T-helper 17 cell (primary cell): ENCODE data around the gene GRIFIN. TPM values are rescaled to one million over a fixed set of nuclear protein-coding genes. Genes with fewer than 3 reads are reported as not detected.

Experiments
- ATAC-seq: fragments of 150-1000 bp; cut with Tn5 transposase; 2 replicates; pipeline ENCODE4 v1.10.0; 2021; ENCODE audit warnings: mild to moderate bottlenecking, moderate library complexity
- DNase-seq, 3 donors: peaks; one replicate each; pipeline versions ENCODE4 v3.0.0 to v3.0.0-alpha.2; 2020 to 2021
- H3K9me3 ChIP-seq: one replicate; pipeline ENCODE4 v1.7.0; 2013; ENCODE audit warnings: low read length, mild to moderate bottlenecking; ENCODE audit not compliant: control insufficient read depth, poor library complexity, severe bottlenecking
- H3K27ac Mint-ChIP-seq: one replicate; pipeline ENCODE4 v1.8.0; 2022; ENCODE audit warnings: mild to moderate bottlenecking, moderate library complexity, mixed read lengths
- H3K27me3 Mint-ChIP-seq: one replicate; pipeline ENCODE4 v1.8.0; 2022; ENCODE audit warnings: mixed read lengths
- H3K36me3 Mint-ChIP-seq: one replicate; pipeline ENCODE4 v1.8.0; 2022; ENCODE audit warnings: low read depth, mixed read lengths
- H3K4me1 Mint-ChIP-seq: one replicate; pipeline ENCODE4 v1.8.0; 2022; ENCODE audit warnings: mild to moderate bottlenecking, mixed read lengths
- H3K4me3 Mint-ChIP-seq: one replicate; pipeline ENCODE4 v1.8.0; 2022; ENCODE audit warnings: mild to moderate bottlenecking, moderate library complexity, mixed read lengths
- total RNA-seq, 4 donors: library from RNA in 2 of 4; stranded (reverse) in 2 of 4; gene quantifications; one replicate each; pipeline ENCODE4 v1.2.3 and lab custom pipeline; 2022 to 2026

GRIFIN gene
- total RNA-seq, 2 donors from 2014 or later = not detected

DNA sequence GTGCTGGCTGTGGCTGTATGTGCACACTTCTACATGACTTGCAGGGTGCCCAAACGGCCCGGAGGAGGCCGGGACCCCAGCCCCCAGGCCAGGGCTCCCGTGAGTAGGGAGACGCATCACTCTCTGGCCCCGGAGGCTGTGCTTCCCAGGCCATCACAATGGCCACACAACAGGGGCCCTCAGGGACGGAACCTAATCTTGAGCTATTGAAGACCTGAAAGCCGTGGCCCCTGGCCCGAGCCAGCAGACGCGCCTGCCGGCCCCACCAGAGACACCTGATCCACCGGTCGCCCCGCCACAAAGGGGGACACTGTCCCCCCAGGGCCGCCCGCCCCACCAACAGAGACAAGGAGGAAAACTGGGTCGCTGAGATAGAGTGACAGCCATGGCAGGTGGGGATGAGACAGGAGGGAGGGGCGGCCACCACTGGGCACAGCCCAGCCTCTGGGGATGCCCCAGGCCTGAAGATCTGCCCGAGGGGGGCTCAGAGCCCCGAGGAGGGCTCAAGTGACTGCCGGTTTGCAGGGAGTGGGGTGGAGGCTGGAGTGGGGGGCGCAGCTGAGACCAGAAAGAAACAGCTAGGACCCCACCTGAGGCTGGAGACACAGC is 33.2 kb upstream of the GRIFIN start:
- H3K4me1 Mint-ChIP-seq = peaks cover 42% of the 10 kb centered on the region

DNA sequence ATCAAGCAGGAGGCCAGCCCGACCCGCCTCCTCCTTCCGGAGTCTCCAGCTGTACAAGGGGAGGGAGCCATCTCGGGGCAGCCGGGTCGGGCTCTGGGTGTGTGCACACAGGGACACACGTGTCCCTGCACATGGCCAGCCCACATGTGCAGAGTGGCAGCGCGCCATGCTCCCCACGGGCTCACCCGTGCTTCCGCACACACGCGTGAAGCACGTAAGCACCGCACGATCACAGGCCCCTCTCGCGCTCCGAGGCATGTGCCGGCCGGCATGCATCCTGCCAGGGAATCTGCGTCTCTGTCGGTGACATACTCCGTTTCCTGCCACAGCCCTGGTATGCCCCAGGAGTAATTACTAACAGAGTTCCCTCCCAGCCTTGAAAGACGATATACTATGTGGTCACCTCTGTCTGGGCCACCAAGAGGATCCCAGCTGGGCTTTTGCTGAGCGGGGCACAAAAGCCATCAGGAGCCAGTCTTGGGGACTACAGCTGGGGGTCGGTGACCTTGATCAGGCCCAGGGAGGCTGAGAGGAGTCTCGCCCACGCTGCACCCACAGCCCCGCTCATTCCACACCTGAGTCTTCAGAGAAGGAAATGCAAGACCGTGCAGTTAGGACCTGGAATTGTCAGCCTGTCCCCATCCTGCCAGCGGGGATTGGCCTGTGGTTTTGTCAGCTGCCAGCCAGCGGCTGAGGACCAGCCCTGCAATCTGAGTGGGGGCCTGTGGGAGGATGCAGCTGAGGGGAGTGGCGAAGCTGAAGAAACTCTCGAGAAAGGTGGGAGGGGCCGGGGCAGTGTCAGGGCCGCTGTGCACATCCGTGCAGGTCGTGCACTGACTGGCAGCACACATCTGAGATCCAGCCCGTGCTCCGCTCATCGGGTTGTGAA is 32.4 kb upstream of the GRIFIN start:
- no peaks in the 10 kb centered on the region for H3K36me3 Mint-ChIP-seq

More for the DNA sequence above, 33.2 kb upstream of the GRIFIN start:
- Mint-ChIP-seq H3K4me3 (peak overlapping the region; percentile 87), H3K27me3 (no peaks in the 10 kb centered on the region), H3K27ac (peak overlapping the region; percentile 93), H3K36me3 (no peaks in the 10 kb centered on the region)
- ATAC-seq (no peak), DNase-seq (no peak)
- H3K9me3 ChIP-seq = no peaks in the 10 kb centered on the region

DNA sequence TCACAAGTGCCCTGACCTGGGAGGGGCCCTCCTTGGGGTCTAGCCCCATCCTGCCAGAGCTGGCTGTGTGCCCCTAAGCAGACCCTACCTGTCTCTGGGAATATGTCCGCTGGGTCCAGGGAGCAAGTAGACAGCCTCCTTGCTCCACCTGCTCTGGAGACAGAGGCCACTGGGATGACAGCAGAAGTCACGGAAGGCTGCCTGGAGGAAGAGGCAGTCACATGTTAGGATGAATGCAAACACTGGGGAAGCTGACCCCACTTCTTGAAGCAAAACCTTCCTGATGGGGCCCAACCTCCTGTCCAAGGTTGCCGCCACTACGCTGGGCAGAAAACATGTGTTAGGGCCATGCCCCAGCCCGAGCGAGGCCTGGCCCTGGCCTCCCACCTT is 31.7 kb upstream of the GRIFIN start:
- H3K4me3 Mint-ChIP-seq = peak overlapping the region; percentile 87
- no peaks in the 10 kb centered on the region for H3K9me3 ChIP-seq
- no peaks in the 10 kb centered on the region for H3K27me3 Mint-ChIP-seq
- H3K27ac Mint-ChIP-seq = peak overlapping the region; percentile 93
- peaks cover 39% of the 10 kb centered on the region for H3K4me1 Mint-ChIP-seq
- no peaks in the 10 kb centered on the region for H3K36me3 Mint-ChIP-seq
- no peak for DNase-seq
- ATAC-seq = no peak

More for the DNA sequence above, 32.4 kb upstream of the GRIFIN start:
- H3K4me3 Mint-ChIP-seq = peak overlapping the region; percentile 87
- H3K27me3 Mint-ChIP-seq = no peaks in the 10 kb centered on the region
- peak; percentile 62 to 80 (median 63) for DNase-seq
- H3K9me3 ChIP-seq = no peaks in the 10 kb centered on the region
- peak overlapping the region; percentile 93 for H3K27ac Mint-ChIP-seq
- peak; percentile 76 for ATAC-seq
- H3K4me1 Mint-ChIP-seq = peaks cover 45% of the 10 kb centered on the region

DNA sequence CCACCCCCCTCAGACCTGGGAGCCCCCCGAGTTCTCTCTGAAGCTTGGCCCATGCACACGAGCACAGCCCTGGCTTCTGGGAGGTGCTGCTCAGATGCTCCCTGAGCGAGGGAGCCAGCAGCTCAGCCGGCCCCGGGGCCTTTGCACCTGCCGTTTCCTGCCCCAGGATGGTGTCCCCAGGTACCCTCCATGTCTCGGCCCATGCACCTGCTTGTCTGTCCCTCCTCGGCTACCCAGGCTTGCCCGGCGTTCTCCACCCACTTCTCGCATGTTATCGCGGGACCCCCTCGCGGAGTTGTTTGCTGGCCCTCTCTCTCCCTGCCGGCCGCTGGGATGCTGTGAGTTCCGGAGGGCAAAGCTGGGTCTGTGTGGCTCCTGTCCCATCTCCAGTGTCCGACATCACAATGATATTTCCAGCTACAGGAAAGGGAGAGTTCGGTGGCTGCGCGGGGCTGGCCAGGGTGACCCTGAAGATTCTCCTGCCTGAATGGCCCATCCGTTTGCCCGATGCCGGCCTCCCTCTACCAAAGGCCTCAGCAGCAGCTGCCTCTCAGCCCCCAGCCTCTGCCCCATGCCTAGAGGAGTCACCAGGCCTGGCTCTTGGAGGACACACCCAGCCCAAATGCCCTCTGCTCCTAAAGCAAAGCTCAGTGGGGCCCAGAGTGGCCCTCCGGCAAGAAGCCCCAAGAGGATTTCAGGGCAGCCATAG is 31.2 kb upstream of the GRIFIN start:
- peaks cover 33% of the 10 kb centered on the region for H3K4me1 Mint-ChIP-seq

DNA sequence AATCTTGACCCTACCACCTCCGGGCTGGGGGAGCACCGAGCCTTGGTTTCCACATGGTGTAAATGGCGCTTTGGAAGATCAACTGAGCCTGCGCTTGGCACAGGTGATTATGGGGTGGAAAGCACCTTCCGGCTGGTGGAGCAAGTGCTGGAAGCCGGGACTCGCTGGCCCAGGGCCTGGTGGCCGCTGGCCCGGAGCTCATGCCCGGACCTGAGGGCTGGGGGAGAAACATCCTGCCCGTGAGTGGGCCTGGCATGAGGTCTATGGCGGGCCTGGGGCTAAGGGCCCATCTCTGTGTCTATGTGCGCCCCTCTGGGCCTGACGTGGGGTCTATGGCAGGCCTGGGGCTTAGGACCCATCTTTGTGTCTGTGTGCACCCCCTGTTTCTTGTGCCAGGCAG is 29.2 kb upstream of the GRIFIN start:
- no peaks in the 10 kb centered on the region for H3K9me3 ChIP-seq
- Mint-ChIP-seq H3K4me1 (peaks cover 25% of the 10 kb centered on the region), H3K27ac (no peak overlapping the region), H3K4me3 (no peak overlapping the region), H3K27me3 (peaks cover 4% of the 10 kb centered on the region), H3K36me3 (no peaks in the 10 kb centered on the region)
- ATAC-seq = no peak
- DNase-seq = peak in 1 of 3 donors; percentile 8

More for the DNA sequence above, 31.2 kb upstream of the GRIFIN start:
- ATAC-seq = no peak
- Mint-ChIP-seq H3K4me3 (no peak overlapping the region), H3K27ac (peak overlapping the region; percentile 93), H3K36me3 (no peaks in the 10 kb centered on the region), H3K27me3 (no peaks in the 10 kb centered on the region)
- peak in 1 of 3 donors; percentile 6 for DNase-seq
- no peaks in the 10 kb centered on the region for H3K9me3 ChIP-seq

DNA sequence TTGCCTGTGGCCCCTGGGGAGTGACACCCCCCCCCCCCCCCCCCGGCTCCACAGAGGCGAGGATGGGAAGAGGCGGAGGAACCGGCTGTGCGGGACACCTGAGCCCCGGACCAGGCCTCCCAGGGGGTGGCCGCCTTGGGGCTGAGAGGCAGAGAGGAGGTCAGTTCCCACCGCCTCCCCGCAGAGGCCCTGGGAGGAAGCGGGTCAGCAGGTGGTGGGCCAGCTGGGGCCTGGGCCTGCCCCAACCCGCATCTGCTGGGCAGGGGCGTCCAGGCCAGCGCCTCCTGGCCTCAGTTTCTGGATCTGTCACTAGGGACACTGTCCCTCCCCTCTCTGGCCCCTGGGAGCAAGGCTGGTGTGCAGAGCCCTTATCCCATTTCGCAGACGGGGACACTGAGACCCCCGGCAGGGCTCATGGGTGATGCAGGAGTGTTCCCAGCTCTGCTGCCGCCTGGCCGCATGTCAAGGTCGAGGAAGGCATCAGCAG is 28.7 kb upstream of the GRIFIN start:
- no peak overlapping the region for H3K27ac Mint-ChIP-seq
- H3K9me3 ChIP-seq = no peaks in the 10 kb centered on the region

DNA sequence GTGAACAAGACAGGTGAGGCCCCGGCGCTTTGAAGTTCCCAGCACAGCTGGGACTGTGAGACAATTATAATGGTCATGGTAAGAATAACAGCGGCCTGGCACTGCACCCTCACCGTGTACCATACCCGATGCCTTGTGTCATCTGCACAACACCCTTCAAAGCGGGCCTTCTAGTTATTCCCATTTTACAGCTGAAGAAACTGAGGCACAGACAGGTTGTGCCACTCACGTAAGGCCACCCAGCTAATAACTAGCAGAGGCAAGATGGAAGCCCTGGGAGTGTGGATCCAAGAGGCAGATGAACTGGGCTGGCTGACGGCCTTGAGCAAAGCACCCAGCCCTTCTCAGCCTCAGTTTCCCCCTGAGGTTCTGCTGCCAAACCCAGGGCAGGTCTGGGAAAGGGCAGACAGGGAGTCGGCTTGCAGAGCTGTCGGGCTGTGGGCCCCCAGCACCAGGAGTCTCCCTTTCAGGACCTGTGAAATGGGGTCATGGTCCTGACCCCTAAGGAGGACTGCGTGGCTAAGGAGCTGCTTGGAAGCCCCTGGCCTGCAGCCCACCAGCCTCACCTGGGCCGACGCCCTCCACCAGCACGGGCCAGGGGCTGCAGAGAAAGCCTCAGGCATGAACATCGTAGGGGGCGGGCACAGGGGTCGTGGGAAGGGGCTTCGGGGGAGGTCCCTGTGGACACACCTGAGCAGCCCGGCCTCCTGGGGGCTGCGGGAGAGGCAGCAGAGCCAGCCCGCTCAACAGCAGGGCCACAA is 28.1 kb upstream of the GRIFIN start:
- DNase-seq (no peak), ATAC-seq (no peak)
- H3K4me1 Mint-ChIP-seq = peaks cover 18% of the 10 kb centered on the region
- peaks cover 4% of the 10 kb centered on the region for H3K27me3 Mint-ChIP-seq
- no peaks in the 10 kb centered on the region for H3K36me3 Mint-ChIP-seq
- no peaks in the 10 kb centered on the region for H3K9me3 ChIP-seq
- H3K27ac Mint-ChIP-seq = no peak overlapping the region
- H3K4me3 Mint-ChIP-seq = no peak overlapping the region

More for the DNA sequence above, 28.7 kb upstream of the GRIFIN start:
- DNase-seq (peak in 1 of 3 donors; percentile 8), ATAC-seq (no peak)
- Mint-ChIP-seq H3K27me3 (peaks cover 4% of the 10 kb centered on the region), H3K4me3 (no peak overlapping the region), H3K36me3 (no peaks in the 10 kb centered on the region), H3K4me1 (peaks cover 21% of the 10 kb centered on the region)

DNA sequence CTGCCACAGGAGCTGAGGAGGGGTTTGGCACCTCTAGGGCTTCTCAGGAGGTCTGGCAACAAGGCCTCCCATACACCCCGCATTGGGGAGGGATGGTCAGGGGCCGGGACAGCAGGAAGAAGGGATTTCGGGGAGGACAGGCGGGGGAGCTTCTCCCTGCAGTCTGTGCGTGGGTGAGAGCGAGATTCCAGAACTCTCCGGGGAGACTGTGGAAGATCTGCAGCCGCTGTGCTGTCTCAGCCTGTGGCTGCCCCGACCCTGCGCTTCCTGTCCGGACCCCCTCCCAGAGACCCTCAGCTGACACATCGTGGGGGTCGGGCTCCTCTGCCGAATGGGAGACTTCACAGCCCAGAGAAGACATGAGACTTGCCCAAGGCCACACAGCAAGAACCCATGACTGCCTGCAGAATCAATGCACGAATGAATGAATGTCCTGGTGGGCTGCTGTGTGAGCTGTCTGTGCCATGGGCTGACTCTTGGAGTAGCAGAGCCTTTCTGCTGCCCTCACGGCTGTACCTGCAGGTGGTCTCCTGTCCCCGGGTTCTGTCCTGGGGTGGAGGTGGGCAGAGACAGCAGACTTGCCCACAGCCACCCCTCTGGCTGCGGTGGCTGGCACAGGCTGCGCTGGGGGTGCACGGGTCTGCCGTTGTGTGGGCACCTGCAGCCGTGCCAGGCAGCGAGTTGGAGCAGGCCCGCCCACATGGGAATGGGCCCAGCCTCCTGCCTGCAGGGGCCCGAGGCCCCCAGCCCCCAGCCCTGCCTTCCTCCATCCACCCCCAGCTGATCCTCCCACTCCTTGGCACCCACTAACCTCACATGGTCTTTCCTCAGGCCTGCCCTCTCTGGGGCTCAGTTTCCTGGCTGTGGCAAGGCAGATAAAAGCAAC is 27.1 kb upstream of the GRIFIN start:
- Mint-ChIP-seq H3K27me3 (peaks cover 4% of the 10 kb centered on the region), H3K4me3 (no peak overlapping the region), H3K36me3 (no peaks in the 10 kb centered on the region), H3K4me1 (peaks cover 8% of the 10 kb centered on the region), H3K27ac (no peak overlapping the region)
- no peaks in the 10 kb centered on the region for H3K9me3 ChIP-seq
- DNase-seq (no peak), ATAC-seq (no peak)

DNA sequence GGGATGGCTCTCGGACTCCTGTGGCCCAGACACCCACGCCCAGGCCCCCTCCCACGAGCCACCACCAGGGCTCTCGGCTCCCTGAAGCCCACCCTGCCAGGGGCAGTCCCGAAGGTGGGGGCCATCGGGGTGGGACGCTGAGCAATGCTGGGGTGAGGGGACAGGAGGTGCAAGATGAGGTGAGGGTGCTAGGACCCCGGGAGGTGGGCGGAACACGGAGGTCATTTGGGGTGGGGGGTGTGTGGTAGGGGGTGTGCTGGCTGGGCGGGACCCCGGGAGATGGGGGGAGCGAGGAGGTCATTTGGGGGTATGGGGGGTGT is 26.4 kb upstream of the GRIFIN start:
- peaks cover 5% of the 10 kb centered on the region for H3K27me3 Mint-ChIP-seq
- ATAC-seq = no peak

DNA sequence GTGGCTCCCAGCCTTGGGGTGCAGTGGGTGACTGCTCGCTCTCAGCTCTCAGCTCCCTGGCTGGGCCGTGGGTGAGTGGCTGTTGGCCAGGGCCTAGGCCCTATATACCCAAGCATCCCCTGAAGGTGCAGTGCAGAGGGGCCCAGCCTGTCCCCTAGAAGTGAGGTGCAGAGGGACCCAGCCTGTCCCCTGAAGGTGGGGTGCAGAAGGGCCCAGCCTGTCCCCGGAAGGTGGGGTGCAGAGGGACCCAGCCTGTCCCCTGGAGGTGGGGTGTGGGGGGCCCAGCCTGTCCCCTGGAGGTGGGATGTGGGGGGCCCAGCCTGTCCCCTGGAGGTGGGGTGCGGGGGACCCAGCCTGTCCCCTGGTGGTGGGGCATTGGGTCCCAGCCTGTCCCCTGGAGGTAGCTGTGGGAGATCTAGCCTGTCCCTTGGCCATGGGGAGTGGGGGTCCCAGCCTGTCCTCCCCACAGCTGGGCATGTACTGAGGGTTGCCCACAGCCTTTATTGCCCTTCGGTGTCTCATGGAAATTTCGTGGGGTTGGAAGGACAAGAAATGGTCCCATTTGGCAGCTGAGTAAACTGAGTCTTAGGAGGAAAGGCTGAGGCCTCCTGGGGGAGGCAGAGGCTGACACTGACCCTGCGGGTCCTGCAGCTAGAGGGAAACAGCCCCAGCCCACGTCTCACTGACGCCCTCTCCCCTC is 25.9 kb upstream of the GRIFIN start:
- Mint-ChIP-seq H3K4me3 (no peak overlapping the region), H3K4me1 (peaks cover 5% of the 10 kb centered on the region), H3K27me3 (peaks cover 10% of the 10 kb centered on the region), H3K27ac (no peak overlapping the region), H3K36me3 (no peaks in the 10 kb centered on the region)
- no peak for ATAC-seq
- DNase-seq = no peak
- no peaks in the 10 kb centered on the region for H3K9me3 ChIP-seq

More for the DNA sequence above, 26.4 kb upstream of the GRIFIN start:
- no peaks in the 10 kb centered on the region for H3K36me3 Mint-ChIP-seq
- H3K9me3 ChIP-seq = no peaks in the 10 kb centered on the region
- H3K4me3 Mint-ChIP-seq = no peak overlapping the region
- DNase-seq = no peak
- peaks cover 5% of the 10 kb centered on the region for H3K4me1 Mint-ChIP-seq
- H3K27ac Mint-ChIP-seq = no peak overlapping the region

DNA sequence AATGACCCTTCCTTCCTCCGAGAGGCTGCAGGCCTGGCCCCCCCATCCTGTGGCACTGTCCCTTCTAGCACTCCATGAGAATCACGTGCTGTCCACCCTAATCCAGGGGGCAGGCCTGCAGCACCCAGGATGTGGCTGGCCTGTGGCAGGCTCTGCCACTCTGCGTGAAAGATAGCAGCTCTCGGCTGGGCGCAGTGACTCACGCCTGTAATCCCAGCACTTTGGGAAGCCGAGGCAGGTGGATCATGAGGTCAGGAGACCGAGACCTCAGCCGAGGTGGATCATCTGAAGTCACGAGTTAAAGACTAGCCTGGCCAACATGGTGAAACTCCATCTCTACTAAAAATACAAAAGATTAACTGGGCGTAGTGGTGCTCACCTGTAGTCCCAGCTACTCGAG is 24.5 kb upstream of the GRIFIN start:
- Mint-ChIP-seq H3K4me1 (peaks cover 5% of the 10 kb centered on the region), H3K36me3 (no peaks in the 10 kb centered on the region), H3K4me3 (peak overlapping the region; percentile 37), H3K27me3 (peaks cover 21% of the 10 kb centered on the region), H3K27ac (peak overlapping the region; percentile 89)
- ATAC-seq (no peak), DNase-seq (no peak)
- no peaks in the 10 kb centered on the region for H3K9me3 ChIP-seq
